Right hindlimb (tissue), 1 donor: ENCODE results near the gene USP37.

Source experiments
- DNase-seq: peaks from one replicate; pipeline ENCODE4 v3.0.0-alpha.2; 2018

Gene USP37

DNA sequence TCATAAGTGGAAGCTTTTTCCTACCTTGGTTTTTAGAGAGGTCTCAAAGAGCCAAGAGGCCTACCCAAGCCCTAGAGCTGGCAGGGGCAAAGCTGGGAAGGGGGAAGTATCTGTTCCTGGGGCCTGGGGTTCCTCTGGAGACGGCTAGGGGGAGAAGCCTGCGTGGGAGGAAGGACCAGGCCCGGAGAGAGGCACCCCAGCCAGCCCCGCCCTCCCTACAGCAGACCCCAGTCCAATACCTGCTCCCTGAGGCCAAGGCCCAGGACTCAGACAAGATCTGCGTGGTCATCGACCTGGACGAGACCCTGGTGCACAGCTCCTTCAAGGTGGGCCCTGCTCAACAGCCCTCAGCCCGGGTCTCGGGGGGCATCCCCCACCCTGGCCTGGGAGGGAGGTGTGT, 166.3 kb downstream of the USP37 start:
- no peak for DNase-seq

DNA sequence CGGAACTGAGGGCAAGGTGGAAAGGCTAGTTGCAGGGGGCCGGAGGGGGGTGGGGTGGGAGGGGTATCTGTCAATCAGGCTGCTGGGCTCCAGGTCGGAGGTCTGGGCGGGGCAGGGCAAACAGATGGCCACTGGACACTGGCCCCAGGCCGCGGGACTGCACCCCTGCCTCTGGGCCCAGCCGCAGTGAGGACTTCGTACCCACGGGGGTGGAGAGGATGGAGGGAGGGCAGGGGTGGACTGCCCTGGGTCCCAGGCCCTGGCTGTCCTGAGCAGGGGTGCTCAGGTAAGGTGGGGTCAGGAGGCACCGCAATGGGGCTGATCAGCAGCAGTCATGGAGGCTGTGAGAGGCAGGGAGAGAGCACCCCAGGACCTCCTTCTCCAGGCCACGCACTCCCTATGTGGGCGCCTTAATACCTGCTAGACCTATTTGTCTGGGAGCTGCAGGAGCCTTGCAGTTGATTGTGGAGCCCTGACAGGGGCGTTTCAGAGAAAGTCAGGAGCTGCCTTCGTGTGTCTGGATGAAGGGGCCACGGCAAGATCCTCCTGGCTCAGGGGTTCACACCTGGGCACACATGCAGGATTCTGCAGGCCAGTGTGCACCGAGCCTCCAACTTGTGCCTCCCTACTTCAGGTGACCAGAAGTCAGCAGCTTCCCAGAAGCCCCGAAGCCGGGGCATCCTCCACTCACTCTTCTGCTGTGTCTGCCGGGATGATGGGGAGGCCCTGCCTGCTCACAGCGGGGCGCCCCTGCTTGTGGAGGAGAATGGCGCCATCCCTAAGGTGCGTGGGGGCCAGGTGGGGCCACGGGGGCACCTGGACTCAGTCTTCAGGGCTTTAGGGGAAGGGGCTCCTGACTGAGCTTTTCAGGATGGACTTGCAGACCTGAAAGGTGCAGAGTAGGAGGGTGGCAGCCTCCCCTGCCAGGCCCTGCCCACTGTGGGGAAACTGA, 166.9 kb downstream of the USP37 start:
- no peak for DNase-seq
